ENCODE data around the gene SLIT1. TPM values are rescaled to one million over a fixed set of nuclear protein-coding genes. Genes with fewer than 3 reads are reported as not detected.

The SLIT1 gene
- total RNA-seq, 1 donor from 2014 or later: 0.40 TPM

DNA sequence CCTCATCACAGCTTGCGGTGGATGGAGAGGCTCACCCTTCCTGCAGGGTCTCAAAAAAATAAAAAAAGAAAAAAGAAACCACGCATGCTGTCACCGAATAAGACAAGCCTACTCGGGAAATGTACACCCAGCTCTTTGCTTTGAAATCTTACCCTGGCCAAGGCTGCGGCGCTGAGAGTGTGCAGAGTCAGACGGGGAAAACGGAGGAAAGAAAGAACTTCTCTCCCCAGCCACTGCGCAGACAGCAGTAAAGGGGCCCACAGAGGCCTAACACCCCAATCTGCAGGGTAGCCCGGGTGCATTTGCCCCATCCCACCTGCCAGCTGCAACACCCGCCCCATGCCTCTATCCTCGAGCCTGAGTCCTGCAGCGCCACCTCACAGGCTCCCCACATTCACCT is 14.8 kb downstream of the SLIT1 start:
- Mint-ChIP-seq H3K27me3 (ENCODE audit: low read depth) (peaks cover 40% of the 10 kb centered on the region), H3K9me3 (no peaks in the 10 kb centered on the region), H3K27ac (no peak overlapping the region), H3K36me3 (no peaks in the 10 kb centered on the region), H3K4me1 (no peaks in the 10 kb centered on the region), H3K4me3 (no peak overlapping the region)
- TF ChIP-seq CTCF (IDR thresholded peaks at IDR 0.05; ENCODE audit: unreplicated experiment): no peak
- no peak for DNase-seq (ENCODE audit: low spot score in 2 of 2, unreplicated experiment in 2 of 2)

DNA sequence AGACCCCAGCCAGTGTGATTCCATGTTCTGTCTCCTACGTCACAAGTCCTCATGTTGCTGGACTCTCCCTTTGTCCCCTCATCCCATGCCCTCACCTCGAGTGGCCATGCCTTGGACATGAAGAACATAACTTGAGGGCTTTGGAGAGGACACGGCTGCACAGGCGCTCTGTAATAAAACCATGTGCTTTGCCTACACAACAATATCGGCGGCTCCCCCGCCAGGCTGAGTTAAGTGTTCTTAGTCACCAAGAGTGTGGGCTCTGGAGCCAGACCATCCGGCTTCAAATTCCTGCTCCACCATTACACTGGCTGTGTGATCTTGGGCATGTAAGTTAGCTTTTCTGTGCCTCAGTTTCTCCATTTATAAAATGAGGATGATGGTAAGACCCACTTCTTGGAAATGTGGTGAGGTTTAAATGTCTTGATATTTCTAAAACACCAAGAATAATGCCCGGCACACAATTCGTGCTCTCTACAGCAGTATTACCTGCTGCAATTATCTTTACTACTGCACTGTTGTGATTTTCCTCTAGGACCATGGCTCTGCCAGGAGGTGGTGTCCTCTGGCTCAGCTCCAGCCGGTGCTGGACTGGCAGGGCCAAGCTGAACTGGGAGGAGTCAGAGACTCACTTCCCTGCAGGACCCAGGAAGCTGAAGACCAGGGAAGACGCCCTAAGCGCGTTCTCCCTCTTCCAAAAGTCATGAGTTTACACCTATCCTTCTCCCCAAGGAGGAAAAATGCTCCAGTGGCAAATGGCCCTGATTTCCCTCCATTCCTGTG is 15.7 kb downstream of the SLIT1 start:
- TF ChIP-seq CTCF (IDR thresholded peaks at IDR 0.05; ENCODE audit: unreplicated experiment): no peak
- no peak overlapping the region for H3K27ac Mint-ChIP-seq
- H3K4me1 Mint-ChIP-seq: no peaks in the 10 kb centered on the region
- no peak for DNase-seq (ENCODE audit: low spot score in 2 of 2, unreplicated experiment in 2 of 2)
- H3K9me3 Mint-ChIP-seq: no peaks in the 10 kb centered on the region
- no peaks in the 10 kb centered on the region for H3K36me3 Mint-ChIP-seq
- peaks cover 40% of the 10 kb centered on the region for H3K27me3 Mint-ChIP-seq (ENCODE audit: low read depth)
- H3K4me3 Mint-ChIP-seq: no peak overlapping the region

DNA sequence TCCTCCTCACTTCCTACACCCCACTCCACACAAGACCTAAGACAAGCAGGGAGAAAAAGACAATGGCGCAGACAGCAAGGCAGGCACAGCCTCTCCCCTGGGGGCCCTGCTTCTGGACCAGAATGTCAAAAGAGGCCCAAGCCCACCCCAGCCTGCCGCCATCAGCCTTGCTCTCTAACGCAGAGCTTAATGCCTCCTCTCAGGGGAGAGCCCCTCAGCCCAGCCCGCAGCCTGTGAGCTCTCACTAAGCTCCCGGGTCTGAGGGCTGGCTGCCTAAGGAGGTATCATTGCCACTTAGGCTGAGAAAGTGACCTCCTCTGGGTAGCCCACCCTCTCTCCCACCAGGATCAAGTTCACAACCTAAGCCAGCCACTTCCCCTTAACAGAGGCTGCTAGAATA is 16.7 kb downstream of the SLIT1 start:
- DNase-seq (ENCODE audit: low spot score in 2 of 2, unreplicated experiment in 2 of 2): no peak
- Mint-ChIP-seq H3K27me3 (ENCODE audit: low read depth) (peaks cover 40% of the 10 kb centered on the region), H3K9me3 (no peaks in the 10 kb centered on the region), H3K4me3 (no peak overlapping the region), H3K36me3 (no peaks in the 10 kb centered on the region), H3K4me1 (no peaks in the 10 kb centered on the region), H3K27ac (no peak overlapping the region)
- TF ChIP-seq CTCF (IDR thresholded peaks at IDR 0.05; ENCODE audit: unreplicated experiment): no peak

DNA sequence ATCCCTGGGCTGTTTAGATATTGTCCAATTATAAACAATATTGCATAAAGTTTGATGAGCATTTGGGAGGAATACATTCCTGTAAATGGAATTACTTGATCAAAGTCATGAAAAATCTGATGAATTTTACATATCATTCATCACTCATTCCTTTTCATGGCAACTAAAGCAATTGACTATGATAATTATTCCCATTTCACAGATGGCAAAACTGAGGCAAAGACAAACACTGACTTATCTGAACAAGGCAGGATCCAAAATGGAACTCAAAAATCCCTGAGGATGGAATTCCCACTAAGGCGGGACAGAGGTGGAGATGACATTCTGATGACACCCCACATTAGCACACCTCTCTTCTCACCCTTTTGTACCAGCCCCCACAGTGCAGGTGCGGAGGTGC is 17.1 kb downstream of the SLIT1 start:
- H3K4me1 Mint-ChIP-seq: no peaks in the 10 kb centered on the region
- TF ChIP-seq CTCF (IDR thresholded peaks at IDR 0.05; ENCODE audit: unreplicated experiment): no peak
- H3K27ac Mint-ChIP-seq: no peak overlapping the region
- H3K36me3 Mint-ChIP-seq: no peaks in the 10 kb centered on the region
- no peak overlapping the region for H3K4me3 Mint-ChIP-seq
- DNase-seq (ENCODE audit: low spot score in 2 of 2, unreplicated experiment in 2 of 2): no peak
- H3K27me3 Mint-ChIP-seq (ENCODE audit: low read depth): peaks cover 40% of the 10 kb centered on the region
- no peaks in the 10 kb centered on the region for H3K9me3 Mint-ChIP-seq

- no peak for DNase-seq (ENCODE audit: low spot score in 2 of 2, unreplicated experiment in 2 of 2)
- no peak for TF ChIP-seq CTCF (IDR thresholded peaks at IDR 0.05; ENCODE audit: unreplicated experiment)
These were observed 20.3 kb downstream of the SLIT1 start for GRCh38 chr10:97165499-97165898.

More at GRCh38 chr10:97165499-97165898, 20.3 kb downstream of the SLIT1 start:
- peaks cover 17% of the 10 kb centered on the region for H3K27me3 Mint-ChIP-seq (ENCODE audit: low read depth)
- H3K9me3 Mint-ChIP-seq: no peaks in the 10 kb centered on the region
- H3K4me3 Mint-ChIP-seq: no peak overlapping the region
- no peak overlapping the region for H3K27ac Mint-ChIP-seq
- no peaks in the 10 kb centered on the region for H3K4me1 Mint-ChIP-seq
- no peaks in the 10 kb centered on the region for H3K36me3 Mint-ChIP-seq

Measured in mesothelial cell of epicardium (in vitro differentiated cells).